ENCODE results near the gene MAP3K12.
"Not testable (repeated sequence)": the region's sequence is repeated elsewhere in the genome, so short reads cannot be mapped to it uniquely, and the experiment has no call there.

Gene MAP3K12

GRCh38 chr12:53492188-53492587 is 7.1 kb downstream of the MAP3K12 start:
- no peak for DNase-seq

GRCh38 chr12:53489242-53489864 is 9.9 kb downstream of the MAP3K12 start:
- no peak for DNase-seq

GRCh38 chr12:53486736-53487487 is 12.3 kb downstream of the MAP3K12 start:
- DNase-seq = no peak

- no peak for DNase-seq
Observed at GRCh38 chr12:53485955-53486735, 13.1 kb downstream of the MAP3K12 start.

GRCh38 chr12:53484686-53485575 is 14.3 kb downstream of the MAP3K12 start:
- no peak for DNase-seq

GRCh38 chr12:53483979-53484377 is 15.3 kb downstream of the MAP3K12 start:
- DNase-seq = no peak

- no peak for DNase-seq
Observed at GRCh38 chr12:53483225-53483978, 15.9 kb downstream of the MAP3K12 start.

- DNase-seq = no peak
Observed at GRCh38 chr12:53482626-53483168, 16.6 kb downstream of the MAP3K12 start.

- no peak for DNase-seq
Observed at GRCh38 chr12:53481939-53482586, 17.2 kb downstream of the MAP3K12 start.

- not testable (repeated sequence) for DNase-seq
Observed at GRCh38 chr12:53481458-53481857, 17.8 kb downstream of the MAP3K12 start.

- no peak for DNase-seq
Observed at GRCh38 chr12:53480491-53481442, 18.5 kb downstream of the MAP3K12 start.

GRCh38 chr12:53479331-53479730 is 19.9 kb downstream of the MAP3K12 start:
- no peak for DNase-seq

- no peak for DNase-seq
Observed at GRCh38 chr12:53478865-53479264, 20.4 kb downstream of the MAP3K12 start.

GRCh38 chr12:53476769-53477209 is 22.5 kb downstream of the MAP3K12 start:
- no peak for DNase-seq

GRCh38 chr12:53474819-53475218 is 24.4 kb downstream of the MAP3K12 start:
- no peak for DNase-seq

GRCh38 chr12:53474077-53474476 is 25.2 kb downstream of the MAP3K12 start:
- DNase-seq = no peak

- DNase-seq = no peak
Observed at GRCh38 chr12:53472056-53472582, 27.1 kb downstream of the MAP3K12 start.

GRCh38 chr12:53468282-53468681 is 31.0 kb downstream of the MAP3K12 start:
- no peak for DNase-seq

GRCh38 chr12:53467880-53468279 is 31.4 kb downstream of the MAP3K12 start:
- DNase-seq = no peak

- DNase-seq = no peak
Observed at GRCh38 chr12:53467082-53467481, 32.2 kb downstream of the MAP3K12 start.
